Sigmoid colon (tissue), 4 donors: Measurements from ENCODE around the gene MSI1.

Experiments used
- CTCF ChIP-seq, 4 experiments: fragments of 450-650 bp in 3 of 4; fragments of 200-600 bp in 1 of 4; IDR thresholded peaks; one replicate each; pipeline ENCODE4 v1.5.1; 2016 to 2019; ENCODE audit warnings: antibody characterized with exemption in 4 of 4, mild to moderate bottlenecking in 3 of 4, moderate library complexity in 2 of 4
- EP300 ChIP-seq, 4 donors: sonication (generic); formaldehyde crosslinking; IDR thresholded peaks; one replicate each; pipeline ENCODE4 v1.6.1; 2017; ENCODE audit warnings: antibody characterized with exemption in 4 of 4
- POLR2A ChIP-seq, 2 donors: fragments of 450-650 bp; IDR thresholded peaks; one replicate each; pipeline ENCODE4 v1.6.1; 2016; ENCODE audit warnings: antibody characterized with exemption in 2 of 2, mild to moderate bottlenecking in 2 of 2, moderate library complexity in 2 of 2
- POLR2AphosphoS5 ChIP-seq, 4 donors: sonication (generic); formaldehyde crosslinking; IDR thresholded peaks; one replicate each; pipeline ENCODE4 v1.6.1; 2017; ENCODE audit warnings: antibody characterized with exemption in 4 of 4

DNA sequence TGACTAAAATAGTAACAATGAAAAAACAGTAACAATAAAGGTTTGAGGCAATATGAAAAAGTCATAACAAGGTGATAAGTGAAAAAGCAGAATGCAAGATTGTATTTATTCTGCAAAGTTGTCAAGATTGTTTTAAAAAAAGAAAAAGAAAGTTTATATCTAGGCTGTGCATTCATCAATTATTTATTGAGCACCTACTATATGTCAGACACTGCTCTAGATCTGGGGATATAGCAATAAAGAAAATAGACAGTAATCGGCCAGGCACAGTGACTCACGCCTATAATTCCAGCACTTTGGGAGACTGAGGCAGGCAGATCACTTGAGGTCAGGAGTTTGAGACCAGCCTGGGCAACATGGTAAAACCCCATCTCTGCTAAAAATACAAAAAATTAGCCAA, 45.2 kb downstream of the MSI1 start:
- TF ChIP-seq CTCF (IDR thresholded peaks at IDR 0.05) (no peak), POLR2A (IDR thresholded peaks at IDR 0.05) (no peak), POLR2AphosphoS5 (IDR thresholded peaks at IDR 0.05) (no peak), EP300 (IDR thresholded peaks at IDR 0.05) (no peak)
